Ramos (cell line): ENCODE measurements around the gene ELL2.
"Not testable (repeated sequence)": the region's sequence is repeated elsewhere in the genome, so short reads cannot be mapped to it uniquely, and the experiment has no call there.

Experiments used
- in situ Hi-C: fragments of 300-500 bp; cut with MboI; formaldehyde crosslinking; loops from one replicate; pipeline ENCODE4 v1.14.3; 2022; ENCODE audit warnings: low sequenced_read_pairs; ENCODE audit not compliant: unreplicated experiment

ELL2 gene

GRCh38 chr5:95915999-95916686, 45.5 kb downstream of the ELL2 start:
- in situ Hi-C loops: no loop called here

- in situ Hi-C loops: no loop called here
These were observed 48.0 kb downstream of the ELL2 start for GRCh38 chr5:95913663-95914062.

- in situ Hi-C loops: no loop called here
These were observed 49.6 kb downstream of the ELL2 start for GRCh38 chr5:95912029-95912428.

- in situ Hi-C loops: no loop called here
These were observed 51.1 kb downstream of the ELL2 start for GRCh38 chr5:95910521-95910920.

GRCh38 chr5:95909738-95910137, 51.9 kb downstream of the ELL2 start:
- in situ Hi-C loops: no loop called here

GRCh38 chr5:95908799-95909198, 52.9 kb downstream of the ELL2 start:
- in situ Hi-C loops: no loop called here

GRCh38 chr5:95907740-95908706, 53.6 kb downstream of the ELL2 start:
- in situ Hi-C loops: no loop called here

- in situ Hi-C loops: no loop called here
These were observed 54.5 kb downstream of the ELL2 start for GRCh38 chr5:95907067-95907705.

GRCh38 chr5:95906398-95906797, 55.3 kb downstream of the ELL2 start:
- in situ Hi-C loops: not testable (repeated sequence)

GRCh38 chr5:95904827-95905226, 56.8 kb downstream of the ELL2 start:
- in situ Hi-C loops: no loop called here

GRCh38 chr5:95903838-95904237, 57.8 kb downstream of the ELL2 start:
- in situ Hi-C loops: no loop called here

- in situ Hi-C loops: no loop called here
These were observed 59.7 kb downstream of the ELL2 start for GRCh38 chr5:95901676-95902627.

GRCh38 chr5:95900383-95900958, 61.2 kb downstream of the ELL2 start:
- in situ Hi-C loops: no loop called here

- in situ Hi-C loops: no loop called here
These were observed 61.8 kb downstream of the ELL2 start for GRCh38 chr5:95899829-95900228.

GRCh38 chr5:95899006-95899405, 62.6 kb downstream of the ELL2 start:
- in situ Hi-C loops: no loop called here

GRCh38 chr5:95895771-95896170, 65.9 kb downstream of the ELL2 start:
- in situ Hi-C loops: no loop called here

- in situ Hi-C loops: no loop called here
These were observed 66.4 kb downstream of the ELL2 start for GRCh38 chr5:95895251-95895650.

- in situ Hi-C loops: no loop called here
These were observed 68.8 kb downstream of the ELL2 start for GRCh38 chr5:95892784-95893354.

GRCh38 chr5:95891499-95891898, 70.2 kb downstream of the ELL2 start:
- in situ Hi-C loops: no loop called here
